ENCODE data around the gene NRXN3. TPM values are rescaled to one million over a fixed set of nuclear protein-coding genes. Genes with fewer than 3 reads are reported as not detected.

Gene NRXN3
- total and polyA plus RNA-seq, 4 donors: 0.07 to 1.2 (median 0.23) TPM

- DNase-seq (ENCODE audit: low spot score): no peak
- no peaks in the 10 kb centered on the region for H3K4me1 ChIP-seq (ENCODE audit: control insufficient read depth in 4 of 4, insufficient read depth in 4 of 4, low read length in 3 of 4)
- TF ChIP-seq ZBTB33 (IDR thresholded peaks at IDR 0.05) (no peak), REST (IDR thresholded peaks at IDR 0.05) (no peak), HNF4A (conservative IDR thresholded peaks at IDR 0.05) (no peak), GABPA (IDR thresholded peaks at IDR 0.05 in 1 of 2, conservative IDR thresholded peaks at IDR 0.05 in 1 of 2) (no peak), CTCF (IDR thresholded peaks at IDR 0.05; ENCODE audit: low read depth, low read length, missing input control) (no peak), JUND (IDR thresholded peaks at IDR 0.05) (no peak), EGR1 (IDR thresholded peaks at IDR 0.05; ENCODE audit: low read depth in 2 of 2) (no peak), SP1 (IDR thresholded peaks at IDR 0.05) (no peak), TAF1 (conservative IDR thresholded peaks at IDR 0.05) (no peak), NR2F2 (IDR thresholded peaks at IDR 0.05) (no peak), FOXA1 (IDR thresholded peaks at IDR 0.05) (no peak), MAX (IDR thresholded peaks at IDR 0.05) (no peak), FOXA2 (IDR thresholded peaks at IDR 0.05) (no peak), RAD21 (IDR thresholded peaks at IDR 0.05) (no peak), ATF3 (IDR thresholded peaks at IDR 0.05) (no peak), RXRA (IDR thresholded peaks at IDR 0.05) (no peak), HNF4G (IDR thresholded peaks at IDR 0.05) (no peak), YY1 (IDR thresholded peaks at IDR 0.05) (no peak)
- H3K4me3 ChIP-seq (ENCODE audit: low read depth in 1 of 3, low read length in 3 of 3): no peak overlapping the region
- H3K9ac ChIP-seq (ENCODE audit: low read depth in 1 of 2, low read length in 2 of 2): no peak overlapping the region
- H3K27me3 ChIP-seq (ENCODE audit: control insufficient read depth in 4 of 4, insufficient read depth in 4 of 4, low read length in 3 of 4): no peaks in the 10 kb centered on the region
- no peaks in the 10 kb centered on the region for H3K9me3 ChIP-seq (ENCODE audit: control insufficient read depth in 4 of 4, low read length in 3 of 4)
- no peaks in the 10 kb centered on the region for H3K36me3 ChIP-seq (ENCODE audit: control insufficient read depth in 4 of 4, insufficient read depth in 3 of 4, low read depth in 1 of 4, low read length in 3 of 4)
- H3K27ac ChIP-seq (ENCODE audit: low read depth in 1 of 2, low read length in 2 of 2): no peak overlapping the region
Observed at GRCh38 chr14:79178719-79179118, 1008.5 kb downstream of the NRXN3 start.
